ENCODE data around the gene PPP1R13B.

Gene PPP1R13B

DNA sequence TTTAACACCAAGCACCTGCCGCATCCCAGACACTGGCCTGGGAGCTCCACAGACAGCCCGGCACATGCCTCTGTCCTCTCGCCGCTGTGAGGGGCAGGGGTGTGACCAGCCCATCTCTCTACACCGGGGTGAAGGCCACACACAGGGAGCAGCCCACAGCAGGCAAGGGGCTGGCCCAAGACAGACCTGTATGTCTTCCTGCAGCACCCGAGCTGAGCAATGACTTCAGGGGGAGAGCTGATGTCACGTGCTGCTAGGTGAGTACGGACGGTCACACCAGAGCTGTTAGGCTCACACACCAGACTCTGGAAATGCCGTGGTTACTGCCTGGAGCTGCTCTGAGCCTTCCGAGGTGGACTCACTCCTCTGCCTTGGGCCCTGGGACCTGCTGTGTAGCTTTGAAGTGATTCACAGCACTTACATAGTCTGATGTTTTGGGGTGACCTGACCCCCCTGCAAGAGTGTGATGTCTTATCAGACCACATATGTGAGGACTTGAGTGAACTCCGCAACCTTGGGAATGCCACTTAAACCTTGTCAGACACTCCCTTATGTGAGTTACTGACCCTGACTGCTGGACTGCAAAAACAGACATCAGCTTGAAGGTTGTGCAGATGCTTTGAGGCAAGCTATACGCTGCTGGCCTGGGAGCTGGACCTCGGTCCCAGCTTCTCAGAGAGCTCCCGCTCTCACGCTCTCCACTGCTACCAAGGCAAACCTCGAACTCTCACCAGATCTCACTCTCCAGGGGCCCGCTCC lies 133.9 kb downstream of the PPP1R13B start:
- H3K4me3 ChIP-seq, result peak overlapping the region in 9 of 10 experiments; percentile 78 to 94 (median 86); a peak in 12 of 20 replicates
- TF ChIP-seq Cebpa-rat (IDR thresholded peaks at IDR 0.05), result no peak
- peaks cover 35 to 63% (median 45%) of the 10 kb centered on the region in 10 experiments for H3K4me1 ChIP-seq
- peak overlapping the region; percentile 87 to 98 (median 96); a peak in 20 of 22 replicates for H3K9ac ChIP-seq
- no peaks in the 10 kb centered on the region for H3K27me3 ChIP-seq
- H4K20me1 ChIP-seq, result peaks cover 19 to 77% (median 61%) of the 10 kb centered on the region in 11 experiments; a peak in 21 of 22 replicates
- H3K36me3 ChIP-seq, result peaks cover 9 to 56% (median 38%) of the 10 kb centered on the region in 11 experiments; a peak in 21 of 22 replicates
- H3K27ac ChIP-seq, result peak overlapping the region in 8 of 11 experiments; percentile 94 to 97 (median 95); a peak in 11 of 22 replicates
- H3K4me2 ChIP-seq, result peak overlapping the region; percentile 80 to 98 (median 93); a peak in 21 of 22 replicates
- no peaks in the 10 kb centered on the region for H3K9me3 ChIP-seq (replicated peaks in 1 of 11)

DNA sequence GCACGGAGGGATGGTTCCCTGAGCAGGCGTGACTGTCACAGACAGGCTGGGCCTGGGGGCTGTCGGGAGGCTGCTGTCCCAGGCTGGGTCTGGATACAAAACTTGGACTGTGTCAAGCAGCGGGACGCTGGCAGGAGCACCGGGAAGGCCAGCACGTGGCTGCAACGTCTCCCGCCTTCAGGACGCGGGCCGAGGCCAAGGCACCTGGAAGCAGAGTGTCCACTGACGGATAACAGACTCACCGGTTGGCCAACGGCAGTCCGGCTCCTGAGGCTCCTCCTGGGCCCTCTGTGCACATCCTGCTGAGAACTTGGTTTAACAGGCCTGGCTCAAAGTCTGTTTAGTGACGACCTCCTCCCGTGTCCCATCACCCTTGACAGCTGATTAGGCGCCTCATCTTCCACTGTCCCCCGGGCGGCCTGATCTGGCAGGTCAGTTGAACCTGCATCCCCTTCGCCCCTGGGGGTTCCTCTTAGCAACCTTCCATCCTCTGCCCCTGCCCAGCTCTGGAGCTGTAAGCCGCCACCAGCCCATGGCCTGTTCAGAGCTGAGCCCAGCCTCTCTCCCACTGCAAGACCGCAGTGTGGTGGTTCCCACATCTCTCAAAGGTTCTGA lies 134.6 kb downstream of the PPP1R13B start:
- Histone ChIP-seq H3K9ac (peak overlapping the region in 9 of 11 experiments; percentile 46 to 98 (median 96); a peak in 15 of 22 replicates), H4K20me1 (peaks cover 12 to 77% (median 58%) of the 10 kb centered on the region in 11 experiments; a peak in 21 of 22 replicates), H3K4me1 (peaks cover 29 to 56% (median 40%) of the 10 kb centered on the region in 10 experiments), H3K9me3 (replicated peaks in 1 of 11) (no peaks in the 10 kb centered on the region), H3K27ac (peak overlapping the region in 4 of 11 experiments; percentile 3 to 94 (median 36); a peak in 4 of 22 replicates), H3K36me3 (peaks cover 16 to 57% (median 45%) of the 10 kb centered on the region in 11 experiments; a peak in 21 of 22 replicates), H3K27me3 (no peaks in the 10 kb centered on the region), H3K4me3 (no peak overlapping the region), H3K4me2 (peak overlapping the region in 4 of 11 experiments; percentile 80 to 95 (median 93); a peak in 3 of 22 replicates)
- TF ChIP-seq Cebpa-rat (IDR thresholded peaks at IDR 0.05), result no peak

DNA sequence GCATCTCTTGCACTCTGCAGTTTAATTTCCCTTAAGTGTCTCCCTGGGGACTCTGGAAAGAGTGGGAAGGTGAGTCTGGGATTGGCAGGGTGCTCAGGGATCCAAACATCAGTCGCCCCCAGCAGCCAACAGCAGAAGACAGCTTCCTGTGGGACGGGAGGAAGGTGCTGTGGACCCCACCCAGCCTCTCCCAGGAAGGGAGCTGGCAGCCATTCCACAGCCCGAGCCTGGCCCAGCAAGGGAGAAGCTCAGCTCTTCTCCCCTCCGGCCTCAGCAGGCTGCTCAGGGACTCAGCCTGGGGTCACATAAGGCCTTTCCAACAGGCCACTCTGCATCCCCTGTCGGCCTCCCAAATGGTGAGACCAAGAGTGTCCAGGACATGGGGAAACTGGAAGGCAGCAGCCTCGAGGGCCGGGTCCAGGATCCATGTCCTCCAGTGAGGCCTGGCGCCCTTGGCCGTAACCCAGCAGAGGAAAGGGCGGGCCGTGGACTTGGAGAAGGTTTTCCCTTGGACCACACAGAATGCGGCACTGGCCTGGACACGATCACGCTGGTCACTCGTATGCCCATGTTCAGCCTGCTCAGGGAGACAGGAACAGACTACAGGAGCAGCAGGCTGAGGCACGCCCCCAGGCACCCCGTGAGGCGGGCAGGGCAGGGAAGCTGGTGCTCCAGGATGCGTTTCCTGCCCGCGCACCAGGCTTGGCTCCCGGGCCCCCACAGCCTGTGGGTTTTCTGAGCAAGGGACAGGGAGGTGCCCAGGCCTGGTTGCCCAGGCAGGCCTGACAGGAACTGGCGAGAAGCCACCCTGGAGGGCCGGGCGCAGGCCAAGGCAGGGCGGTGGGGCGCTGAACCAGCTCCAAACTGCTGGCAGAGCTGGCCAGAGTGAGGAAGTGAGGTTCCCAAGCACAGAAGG lies 135.6 kb downstream of the PPP1R13B start:
- H3K36me3 ChIP-seq, result peaks cover 26 to 66% (median 55%) of the 10 kb centered on the region in 11 experiments; a peak in 21 of 22 replicates

DNA sequence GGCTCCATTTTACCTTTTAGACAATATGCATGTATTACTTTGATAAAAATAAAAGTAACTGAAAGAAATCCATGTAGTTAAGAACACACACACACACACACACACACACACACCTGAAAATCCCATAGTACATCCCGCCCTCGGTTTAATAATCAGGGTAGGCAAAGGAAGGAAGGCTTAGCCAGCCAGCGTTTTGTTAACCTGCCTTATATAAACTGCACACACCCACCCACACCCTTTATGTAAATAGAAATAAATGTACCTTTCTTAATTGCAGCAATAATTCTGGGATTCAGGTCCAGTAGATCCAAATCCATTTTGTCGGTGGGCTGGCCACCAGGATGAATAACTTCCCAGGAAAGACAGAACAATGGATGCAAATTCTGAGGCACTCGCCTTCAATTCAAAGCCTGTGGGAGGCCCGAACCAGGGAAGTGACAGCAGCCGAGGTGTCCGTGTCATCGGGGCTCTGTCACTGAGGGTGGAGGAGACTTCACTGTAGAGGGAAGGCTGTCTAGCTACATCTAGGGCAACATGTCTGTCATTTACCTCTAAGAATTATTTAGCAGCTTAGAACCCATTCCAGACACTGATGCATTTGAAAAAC lies 136.5 kb downstream of the PPP1R13B start:
- no peak overlapping the region for H3K4me3 ChIP-seq

More for the DNA sequence above, 135.6 kb downstream of the PPP1R13B start:
- Histone ChIP-seq H4K20me1 (peaks cover 2 to 77% (median 59%) of the 10 kb centered on the region in 11 experiments; a peak in 21 of 22 replicates), H3K9me3 (replicated peaks in 1 of 11) (no peaks in the 10 kb centered on the region), H3K27ac (peak overlapping the region in 5 of 11 experiments; percentile 3 to 38 (median 17); a peak in 4 of 22 replicates), H3K27me3 (no peaks in the 10 kb centered on the region), H3K4me3 (no peak overlapping the region), H3K4me2 (peak overlapping the region in 4 of 11 experiments; percentile 7 to 42 (median 19); a peak in 4 of 22 replicates), H3K4me1 (peaks cover 21 to 46% (median 31%) of the 10 kb centered on the region in 10 experiments), H3K9ac (peak overlapping the region in 10 of 11 experiments; percentile 8 to 98 (median 46); a peak in 14 of 22 replicates)
- no peak for TF ChIP-seq Cebpa-rat (IDR thresholded peaks at IDR 0.05)

DNA sequence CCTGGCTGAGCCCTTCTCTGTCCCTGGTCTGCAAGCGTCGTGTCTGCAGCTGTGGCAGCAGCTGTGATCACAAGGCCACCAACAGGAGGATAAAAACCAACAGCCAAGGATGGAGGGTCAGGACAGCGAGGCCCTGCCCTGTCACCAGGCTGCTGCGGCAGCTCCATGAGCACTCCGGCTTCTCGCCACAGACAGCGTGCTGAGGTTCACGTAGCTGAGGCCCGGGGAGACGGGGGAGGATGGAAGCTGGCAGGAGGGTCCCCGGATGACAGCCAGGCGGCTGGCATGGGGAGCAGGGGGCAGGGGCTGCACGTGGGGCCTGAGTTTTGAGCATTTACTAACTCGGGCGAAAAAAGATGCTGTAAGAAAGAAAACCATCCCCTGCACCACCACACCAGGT lies 137.6 kb downstream of the PPP1R13B start:
- Histone ChIP-seq H3K36me3 (peaks cover 44 to 86% (median 75%) of the 10 kb centered on the region in 11 experiments; a peak in 21 of 22 replicates), H3K4me2 (no peak overlapping the region), H3K27me3 (no peaks in the 10 kb centered on the region), H3K27ac (no peak overlapping the region), H3K9me3 (replicated peaks in 1 of 11) (no peaks in the 10 kb centered on the region), H3K9ac (peak overlapping the region in 3 of 11 experiments; percentile 8 to 17 (median 16); a peak in 6 of 22 replicates), H3K4me1 (peaks cover 15 to 47% (median 27%) of the 10 kb centered on the region in 10 experiments), H4K20me1 (peaks cover 0 to 90% (median 70%) of the 10 kb centered on the region in 11 experiments; a peak in 20 of 22 replicates), H3K4me3 (no peak overlapping the region)
- no peak for TF ChIP-seq Cebpa-rat (IDR thresholded peaks at IDR 0.05)

More for the DNA sequence above, 136.5 kb downstream of the PPP1R13B start:
- peaks cover 0 to 79% (median 60%) of the 10 kb centered on the region in 11 experiments; a peak in 20 of 22 replicates for H4K20me1 ChIP-seq
- 0 out of 22 replicates have a peak overlapping the region, but pooled peaks of 2 of the 11 experiments have one; percentile 7 to 21 for H3K4me2 ChIP-seq
- H3K27me3 ChIP-seq, result no peaks in the 10 kb centered on the region
- peak overlapping the region in 1 of 11 experiments; percentile 12; a peak in 1 of 22 replicates for H3K27ac ChIP-seq
- peaks cover 35 to 75% (median 64%) of the 10 kb centered on the region in 11 experiments; a peak in 21 of 22 replicates for H3K36me3 ChIP-seq
- H3K9ac ChIP-seq, result peak overlapping the region in 3 of 11 experiments; percentile 8 to 46 (median 24); a peak in 9 of 22 replicates
- no peak for TF ChIP-seq Cebpa-rat (IDR thresholded peaks at IDR 0.05)
- H3K4me1 ChIP-seq, result peaks cover 15 to 42% (median 27%) of the 10 kb centered on the region in 10 experiments
- no peaks in the 10 kb centered on the region for H3K9me3 ChIP-seq (replicated peaks in 1 of 11)

DNA sequence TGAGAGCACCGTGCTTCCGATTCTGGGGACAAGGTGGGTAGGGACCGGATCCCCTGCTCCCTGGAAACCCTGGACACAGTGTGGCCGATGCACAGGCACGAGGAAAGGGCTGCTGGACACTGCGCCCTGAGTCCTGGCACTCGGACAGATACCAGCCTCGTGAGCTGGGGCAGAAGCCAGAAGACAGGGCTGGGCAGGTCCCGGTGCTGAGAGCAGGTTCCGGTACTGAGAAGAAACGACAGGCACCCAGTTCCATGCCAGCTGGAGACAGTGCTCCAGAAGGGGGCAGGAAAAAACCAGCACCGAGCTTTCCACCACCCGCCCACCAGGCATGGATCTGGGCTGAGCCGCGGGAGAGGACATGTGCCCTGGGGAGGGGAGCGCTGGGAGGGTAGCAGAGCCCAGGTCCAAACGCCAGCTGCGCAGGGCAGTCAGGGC lies 138.6 kb downstream of the PPP1R13B start:
- Histone ChIP-seq H4K20me1 (peaks cover 0 to 97% (median 74%) of the 10 kb centered on the region in 11 experiments; a peak in 20 of 22 replicates), H3K9ac (no peak overlapping the region), H3K9me3 (replicated peaks in 1 of 11) (no peaks in the 10 kb centered on the region), H3K27me3 (no peaks in the 10 kb centered on the region), H3K36me3 (peaks cover 49 to 96% (median 85%) of the 10 kb centered on the region in 11 experiments), H3K4me2 (no peak overlapping the region), H3K27ac (no peak overlapping the region; a peak in 1 of 22 replicates), H3K4me1 (peaks cover 6 to 47% (median 19%) of the 10 kb centered on the region in 10 experiments), H3K4me3 (no peak overlapping the region)
- TF ChIP-seq Cebpa-rat (IDR thresholded peaks at IDR 0.05), result no peak
